ENCODE data around the gene SPNS3.

SPNS3 gene

DNA sequence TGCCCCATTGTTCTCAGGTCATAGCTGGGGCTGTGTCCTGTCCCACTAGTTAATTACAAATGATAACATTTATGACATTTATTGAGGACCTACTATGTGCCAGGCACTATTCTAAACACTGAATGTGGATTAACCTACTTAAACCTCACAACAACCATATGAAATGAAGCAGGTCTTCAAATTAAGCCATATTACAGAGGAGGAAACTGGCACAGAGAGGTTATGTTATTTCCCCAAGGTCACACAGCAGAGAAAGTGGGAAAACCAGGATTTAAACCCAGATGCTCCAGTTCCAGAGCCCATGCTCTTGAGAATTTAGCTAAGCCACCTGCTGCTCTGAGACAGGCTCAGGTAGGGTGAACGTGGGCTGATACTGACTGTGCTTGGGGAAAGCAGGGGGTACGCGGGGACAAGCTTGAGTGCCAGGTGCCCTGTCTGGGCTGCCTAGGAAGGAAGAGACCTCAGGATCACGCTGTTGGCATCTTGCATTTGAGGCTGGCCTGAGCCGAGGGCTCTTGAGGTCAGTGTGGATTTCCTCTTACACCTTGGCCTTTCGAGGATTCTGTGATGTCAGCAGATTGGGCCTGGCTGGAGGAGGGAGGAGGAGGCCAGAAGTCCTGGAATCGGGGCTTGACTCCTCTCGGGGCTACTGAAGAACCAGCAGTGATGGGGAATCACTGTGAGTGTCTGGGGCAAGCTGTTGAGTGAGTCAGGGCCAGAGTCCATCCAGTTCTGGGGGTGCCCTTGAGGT, 73.8 kb downstream of the SPNS3 start (continued):
- no peak for TF ChIP-seq HIC1 (tag by site-specific recombination; IDR thresholded peaks at IDR 0.05)
- no peak for TF ChIP-seq GLIS1 (tag by site-specific recombination; IDR thresholded peaks at IDR 0.05)
- TF ChIP-seq, protein P1, sequence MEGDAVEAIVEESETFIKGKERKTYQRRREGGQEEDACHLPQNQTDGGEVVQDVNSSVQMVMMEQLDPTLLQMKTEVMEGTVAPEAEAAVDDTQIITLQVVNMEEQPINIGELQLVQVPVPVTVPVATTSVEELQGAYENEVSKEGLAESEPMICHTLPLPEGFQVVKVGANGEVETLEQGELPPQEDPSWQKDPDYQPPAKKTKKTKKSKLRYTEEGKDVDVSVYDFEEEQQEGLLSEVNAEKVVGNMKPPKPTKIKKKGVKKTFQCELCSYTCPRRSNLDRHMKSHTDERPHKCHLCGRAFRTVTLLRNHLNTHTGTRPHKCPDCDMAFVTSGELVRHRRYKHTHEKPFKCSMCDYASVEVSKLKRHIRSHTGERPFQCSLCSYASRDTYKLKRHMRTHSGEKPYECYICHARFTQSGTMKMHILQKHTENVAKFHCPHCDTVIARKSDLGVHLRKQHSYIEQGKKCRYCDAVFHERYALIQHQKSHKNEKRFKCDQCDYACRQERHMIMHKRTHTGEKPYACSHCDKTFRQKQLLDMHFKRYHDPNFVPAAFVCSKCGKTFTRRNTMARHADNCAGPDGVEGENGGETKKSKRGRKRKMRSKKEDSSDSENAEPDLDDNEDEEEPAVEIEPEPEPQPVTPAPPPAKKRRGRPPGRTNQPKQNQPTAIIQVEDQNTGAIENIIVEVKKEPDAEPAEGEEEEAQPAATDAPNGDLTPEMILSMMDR (tag by site-specific recombination; IDR thresholded peaks at IDR 0.05): no peak
- TF ChIP-seq ZEB2 (tag by site-specific recombination; IDR thresholded peaks at IDR 0.05): no peak
- no peak for TF ChIP-seq YY1 (tag by site-specific recombination; IDR thresholded peaks at IDR 0.05)
- no peak for TF ChIP-seq ZNF133 (tag by site-specific recombination; IDR thresholded peaks at IDR 0.05)

GRCh38 chr17:4508207-4508606, 74.5 kb downstream of the SPNS3 start:
- POLR2A ChIA-PET: no interaction called here
- Histone ChIP-seq H3K4me3 (ENCODE audit: low read depth, low read length) (no peak overlapping the region), H3K4me1 (ENCODE audit: control insufficient read depth, insufficient read depth, low read length) (peaks cover 2% of the 10 kb centered on the region; the same call in 1 of the 2 replicates), H3K27ac (ENCODE audit: extremely low read depth, low read depth, low read length) (no peak overlapping the region), H3K9me3 (ENCODE audit: control insufficient read depth, insufficient read depth, low read depth, low read length) (no peaks in the 10 kb centered on the region), H3K36me3 (ENCODE audit: control insufficient read depth in 2 of 2, insufficient read depth in 1 of 2, low read length in 2 of 2) (no peaks in the 10 kb centered on the region)
- peak; percentile 75 for TF ChIP-seq ZBTB20 (tag by site-specific recombination; IDR thresholded peaks at IDR 0.05)
- TF ChIP-seq ZNF391 (tag by site-specific recombination; IDR thresholded peaks at IDR 0.05; ENCODE audit: borderline replicate concordance, low read depth): no peak
- TF ChIP-seq, protein P2, sequence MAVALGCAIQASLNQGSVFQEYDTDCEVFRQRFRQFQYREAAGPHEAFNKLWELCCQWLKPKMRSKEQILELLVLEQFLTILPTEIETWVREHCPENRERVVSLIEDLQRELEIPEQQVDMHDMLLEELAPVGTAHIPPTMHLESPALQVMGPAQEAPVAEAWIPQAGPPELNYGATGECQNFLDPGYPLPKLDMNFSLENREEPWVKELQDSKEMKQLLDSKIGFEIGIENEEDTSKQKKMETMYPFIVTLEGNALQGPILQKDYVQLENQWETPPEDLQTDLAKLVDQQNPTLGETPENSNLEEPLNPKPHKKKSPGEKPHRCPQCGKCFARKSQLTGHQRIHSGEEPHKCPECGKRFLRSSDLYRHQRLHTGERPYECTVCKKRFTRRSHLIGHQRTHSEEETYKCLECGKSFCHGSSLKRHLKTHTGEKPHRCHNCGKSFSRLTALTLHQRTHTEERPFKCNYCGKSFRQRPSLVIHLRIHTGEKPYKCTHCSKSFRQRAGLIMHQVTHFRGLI (tag by site-specific recombination; IDR thresholded peaks at IDR 0.05): no peak
- no peak for TF ChIP-seq ZBTB6 (tag by site-specific recombination; IDR thresholded peaks at IDR 0.05)
- CTCF ChIA-PET: interaction anchor here (1.5 kb wide), 1 partner anchor 88 kb away, joined by 3 read pairs; no protein-coding TSS in a partner anchor

- H3K9me3 ChIP-seq (ENCODE audit: control insufficient read depth, insufficient read depth, low read depth, low read length): no peaks in the 10 kb centered on the region
- H3K4me3 ChIP-seq (ENCODE audit: low read depth, low read length): no peak overlapping the region
- no peak overlapping the region for H3K27ac ChIP-seq (ENCODE audit: extremely low read depth, low read depth, low read length)
- ChIA-PET CTCF (interaction anchor here (0.6 to 1.6 kb wide), 4 partner anchors 15 to 90 kb away, joined by 3 to 5 read pairs (median 4); no protein-coding TSS in a partner anchor), POLR2A (interaction anchor here (0.5 kb wide), 1 partner anchor 38 kb away, joined by 9 read pairs; no protein-coding TSS in a partner anchor)
- TF ChIP-seq EGR2 (tag by site-specific recombination; IDR thresholded peaks at IDR 0.05; ENCODE audit: low read depth) (peak; percentile 65), ZFHX2 (tag by site-specific recombination; conservative IDR thresholded peaks at IDR 0.05) (peak; percentile 85), ZNF10 (tag by site-specific recombination; IDR thresholded peaks at IDR 0.05) (no peak)
- H3K4me1 ChIP-seq (ENCODE audit: control insufficient read depth, insufficient read depth, low read length): peaks cover 2% of the 10 kb centered on the region; the same call in 1 of the 2 replicates
- no peaks in the 10 kb centered on the region for H3K36me3 ChIP-seq (ENCODE audit: control insufficient read depth in 2 of 2, insufficient read depth in 1 of 2, low read length in 2 of 2)
Observed at GRCh38 chr17:4509401-4509800, 75.7 kb downstream of the SPNS3 start.

Data from HEK293 (cell line).